Stomach (tissue), 9 donors: Measurements from ENCODE around the gene HOMER3. TPM values are rescaled to one million over a fixed set of nuclear protein-coding genes. Genes with fewer than 3 reads are reported as not detected.

Experiments
- DNase-seq, 2 donors: peaks; one replicate each; pipeline versions ENCODE4 v3.0.0 to v3.0.0-alpha.2; 2013 to 2019
- H3K27ac ChIP-seq, 5 donors: fragments of 200-600 bp in 4 of 5; sonication (generic) in 4 of 5; one replicate each; pipeline ENCODE4 v1.5.1; 2013 to 2019; ENCODE audit warnings: mild to moderate bottlenecking in 1 of 5, moderate library complexity in 1 of 5
- H3K27me3 ChIP-seq, 3 donors: fragments of 200-600 bp; sonication (generic); one replicate each; pipeline ENCODE4 v1.5.1; 2017 to 2019; ENCODE audit warnings: mixed run types in 1 of 3
- H3K36me3 ChIP-seq, 4 donors: fragments of 200-600 bp; sonication (generic); 1 replicate in 3 of 4; 2 replicates in 1 of 4; pipeline ENCODE4 v1.5.1; 2016 to 2019
- H3K4me1 ChIP-seq, 4 donors: fragments of 200-600 bp; sonication (generic); one replicate each; pipeline ENCODE4 v1.5.1; 2016 to 2019
- H3K4me3 ChIP-seq, 4 donors: fragments of 200-600 bp; sonication (generic) in 3 of 4; one replicate each; pipeline ENCODE4 v1.5.1; 2016 to 2019; ENCODE audit warnings: mild to moderate bottlenecking in 1 of 4
- H3K9me3 ChIP-seq, 4 donors: fragments of 200-600 bp; sonication (generic); one replicate each; pipeline ENCODE4 v1.5.1; 2016 to 2019
- EP300 ChIP-seq: sonication (generic); formaldehyde crosslinking; IDR thresholded peaks from one replicate; pipeline ENCODE4 v1.6.1; 2017; ENCODE audit warnings: antibody characterized with exemption
- POLR2A ChIP-seq, 4 donors: fragments of 450-650 bp; IDR thresholded peaks; one replicate each; pipeline ENCODE4 v1.6.1; 2016; ENCODE audit warnings: antibody characterized with exemption in 4 of 4, control low read depth in 2 of 4, mild to moderate bottlenecking in 1 of 4, moderate library complexity in 1 of 4
- POLR2AphosphoS5 ChIP-seq, 3 donors: sonication (generic); formaldehyde crosslinking; IDR thresholded peaks; one replicate each; pipeline ENCODE4 v1.6.1; 2016; ENCODE audit warnings: antibody characterized with exemption in 3 of 3
- WGBS, 5 donors: extraction: QIAGEN DNeasy Blood & Tissue Kit in 3 of 5; methylation state at CpG; one replicate each; pipeline versions ENCODE4 v1.1.5 to v1.1.7; 2013 to 2018; 5-methylcytosine and 5-hydroxymethylcytosine counted together
- intact Hi-C: fragments of 100-400 bp; cut with DNase I; formaldehyde crosslinking; loops from one replicate; pipeline ENCODE4 v1.15.1; 2023; ENCODE audit warnings: low total_unique reads
- polyA plus RNA-seq, 3 donors: library from polyadenylated mRNA; stranded (reverse); fragments of 200-250 nt; gene quantifications; one replicate each; pipeline ENCODE4 v1.2.3, GENCODE V29; 2013
- total RNA-seq, 5 donors: library from RNA; depleted of rRNA; stranded (reverse); fragments of >200 nt; gene quantifications; one replicate each; pipeline versions ENCODE4 v1.1.0 to v1.2.3, GENCODE V29; 2014 to 2016
- TF ChIP-seq, protein P1 (sequence below), 7 experiments: fragments of 450-650 bp in 4 of 7; fragments of 200-600 bp in 3 of 7; sonication (generic) in 3 of 7; IDR thresholded peaks; one replicate each; pipeline ENCODE4 v1.5.1; 2016 to 2019; ENCODE audit warnings: antibody characterized with exemption in 7 of 7, control low read depth in 2 of 7, mild to moderate bottlenecking in 1 of 7
- donor health status: healthy with polysubstance abuse.
- donor health status: Bipolar disorder and iron deficiency.
- donor health status: healthy.

HOMER3 gene
- total and polyA plus RNA-seq, 8 donors: 5.1 to 74.7 (median 16.8) TPM

DNA sequence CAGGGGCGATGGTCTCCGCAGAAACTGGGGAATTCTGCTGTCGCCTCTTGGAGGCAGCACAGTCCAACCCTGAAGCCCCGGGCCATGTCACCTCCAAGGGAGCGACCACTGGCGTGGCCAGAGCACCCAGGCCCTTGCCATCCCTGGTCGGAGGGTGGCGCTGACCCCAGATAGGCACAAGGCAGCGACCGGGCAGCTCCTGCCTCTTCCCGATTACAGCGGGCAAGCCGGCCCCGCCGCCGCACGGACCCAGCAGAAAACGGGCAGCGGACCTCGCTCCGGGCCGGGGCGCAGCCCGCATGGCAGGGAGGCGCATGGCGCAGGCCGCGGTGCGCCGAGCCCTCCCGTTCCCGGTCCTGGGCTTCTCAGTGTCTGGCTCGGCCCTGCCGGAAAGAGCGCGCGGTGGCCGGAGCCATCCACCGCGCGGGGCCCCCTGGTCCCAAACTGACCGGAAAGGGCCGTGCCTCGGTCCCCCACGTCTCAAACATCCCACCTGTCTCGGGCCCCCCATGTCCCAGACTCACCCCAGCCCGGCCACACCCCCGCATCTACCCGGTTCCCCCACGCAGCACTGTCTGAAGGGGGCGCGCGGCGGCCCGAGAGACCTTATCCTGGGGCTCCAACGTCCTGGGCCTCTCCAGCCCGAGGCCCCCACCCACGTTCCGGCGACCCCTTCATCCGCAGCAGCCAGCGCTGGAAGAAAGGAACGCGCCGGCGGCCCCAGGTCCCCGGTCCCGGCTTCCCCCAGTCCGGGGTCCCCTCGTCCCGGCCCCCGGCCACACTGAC, 45.8 kb downstream of the HOMER3 start:
- peaks cover 13 to 48% (median 27%) of the 10 kb centered on the region in 4 donors for H3K4me1 ChIP-seq
- DNase-seq: peak in 1 of 2 donors; percentile 76
- peaks cover 7 to 21% (median 16%) of the 10 kb centered on the region in 4 donors for H3K36me3 ChIP-seq
- peak overlapping the region; percentile 36 to 50 (median 43) for H3K4me3 ChIP-seq
- 1 to 2% (median 1%) methylated on average over 30 to 72 of the region's 72 CpGs; no CpG with 5 or more reads in 1 of the 5 donors for WGBS, 5 donors
- no peaks in the 10 kb centered on the region for H3K9me3 ChIP-seq
- intact Hi-C loops: no loop called here
- H3K27me3 ChIP-seq: peaks cover 5 to 50% (median 34%) of the 10 kb centered on the region in 3 donors
- TF ChIP-seq, protein P1, sequence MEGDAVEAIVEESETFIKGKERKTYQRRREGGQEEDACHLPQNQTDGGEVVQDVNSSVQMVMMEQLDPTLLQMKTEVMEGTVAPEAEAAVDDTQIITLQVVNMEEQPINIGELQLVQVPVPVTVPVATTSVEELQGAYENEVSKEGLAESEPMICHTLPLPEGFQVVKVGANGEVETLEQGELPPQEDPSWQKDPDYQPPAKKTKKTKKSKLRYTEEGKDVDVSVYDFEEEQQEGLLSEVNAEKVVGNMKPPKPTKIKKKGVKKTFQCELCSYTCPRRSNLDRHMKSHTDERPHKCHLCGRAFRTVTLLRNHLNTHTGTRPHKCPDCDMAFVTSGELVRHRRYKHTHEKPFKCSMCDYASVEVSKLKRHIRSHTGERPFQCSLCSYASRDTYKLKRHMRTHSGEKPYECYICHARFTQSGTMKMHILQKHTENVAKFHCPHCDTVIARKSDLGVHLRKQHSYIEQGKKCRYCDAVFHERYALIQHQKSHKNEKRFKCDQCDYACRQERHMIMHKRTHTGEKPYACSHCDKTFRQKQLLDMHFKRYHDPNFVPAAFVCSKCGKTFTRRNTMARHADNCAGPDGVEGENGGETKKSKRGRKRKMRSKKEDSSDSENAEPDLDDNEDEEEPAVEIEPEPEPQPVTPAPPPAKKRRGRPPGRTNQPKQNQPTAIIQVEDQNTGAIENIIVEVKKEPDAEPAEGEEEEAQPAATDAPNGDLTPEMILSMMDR (IDR thresholded peaks at IDR 0.05): peak in 1 of 7 experiments; percentile 5
- no peak for TF ChIP-seq POLR2A (IDR thresholded peaks at IDR 0.05)
- peak overlapping the region in 2 of 5 donors; percentile 7 to 38 for H3K27ac ChIP-seq

DNA sequence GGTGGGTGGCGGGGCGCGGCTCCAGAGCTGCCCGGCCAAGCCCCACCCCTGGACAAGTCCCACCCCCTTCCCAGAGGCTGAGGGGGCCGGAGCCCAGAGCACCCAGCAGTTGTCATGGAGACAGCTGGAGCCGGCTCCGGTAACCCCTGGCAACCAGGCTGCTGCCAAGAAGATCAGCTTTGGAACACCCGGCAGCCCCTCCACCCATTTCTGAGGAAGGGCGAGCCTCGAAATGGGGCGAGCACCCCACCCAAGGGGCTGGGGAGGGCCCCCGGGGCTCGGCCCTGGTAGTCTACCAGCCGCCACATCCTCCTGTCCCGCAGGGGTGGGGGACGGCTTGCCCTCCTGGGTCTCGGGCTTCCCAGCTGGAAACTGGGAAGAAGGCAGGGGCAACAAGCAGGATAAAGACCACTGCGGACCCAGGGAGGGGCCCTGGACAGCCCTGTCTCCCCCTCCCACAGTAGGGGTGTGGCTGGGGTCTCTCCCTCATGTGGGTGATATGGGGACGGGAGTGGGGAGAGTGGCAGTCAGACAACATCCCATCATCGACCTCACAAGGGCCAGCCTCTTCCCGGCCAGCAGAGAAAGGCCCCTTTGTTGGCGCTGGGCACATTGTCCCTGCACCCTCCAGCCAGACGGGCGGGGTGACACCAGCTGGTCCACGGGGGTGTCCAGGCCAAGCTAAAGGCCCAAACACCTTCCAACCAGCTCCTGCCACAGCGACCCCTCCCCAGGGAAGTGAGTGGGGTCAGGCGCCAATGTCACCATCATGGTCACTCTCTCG, 46.6 kb downstream of the HOMER3 start:
- DNase-seq: peak in 1 of 2 donors; percentile 91
- TF ChIP-seq POLR2AphosphoS5 (IDR thresholded peaks at IDR 0.05) (no peak), EP300 (no peak)
- intact Hi-C loops: no loop called here
- H3K4me3 ChIP-seq: peak overlapping the region in 3 of 4 donors; percentile 41 to 50 (median 45)
- no peaks in the 10 kb centered on the region for H3K9me3 ChIP-seq
- peaks cover 0 to 13% (median 8%) of the 10 kb centered on the region in 4 donors for H3K36me3 ChIP-seq
- peaks cover 13 to 48% (median 27%) of the 10 kb centered on the region in 4 donors for H3K4me1 ChIP-seq
- H3K27ac ChIP-seq: peak overlapping the region in 2 of 5 donors; percentile 51
- peaks cover 5 to 50% (median 34%) of the 10 kb centered on the region in 3 donors for H3K27me3 ChIP-seq
- 4 to 11% (median 7%) methylated on average over 15 to 28 of the region's 28 CpGs; no CpG with 5 or more reads in 1 of the 5 donors for WGBS, 5 donors

DNA sequence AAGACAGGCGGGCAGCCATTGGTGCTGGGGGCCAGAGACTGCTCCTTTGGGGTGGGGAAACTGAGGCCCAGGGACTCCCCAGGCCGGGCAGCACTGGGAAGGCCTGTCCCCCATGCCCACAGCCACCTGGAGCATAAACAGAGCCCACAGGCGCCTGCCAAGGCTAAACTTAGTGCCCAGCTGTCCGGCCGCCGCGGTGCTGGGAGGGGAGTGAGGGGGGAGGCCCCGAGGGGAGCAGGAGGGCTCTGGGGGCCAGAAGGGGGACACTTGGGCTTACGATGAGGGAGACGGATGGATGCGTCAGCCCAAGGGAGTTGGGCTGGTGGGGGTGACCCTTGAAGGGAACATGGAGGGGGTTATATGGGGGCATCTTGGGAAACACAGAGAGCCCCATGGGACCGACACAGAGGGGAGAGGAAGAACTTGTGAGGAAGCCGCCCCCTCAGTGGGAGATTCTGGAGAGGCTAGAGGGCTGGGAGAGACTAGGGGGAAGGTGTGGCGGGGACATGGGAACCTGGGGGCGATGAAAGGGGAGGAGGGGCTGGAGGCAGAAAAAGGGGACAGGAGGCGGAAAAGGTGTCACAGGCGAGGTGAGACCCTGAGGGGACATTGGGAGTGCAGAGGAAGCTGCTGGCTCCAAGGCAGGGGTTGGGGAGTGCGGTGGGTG, 47.3 kb downstream of the HOMER3 start:
- Histone ChIP-seq H3K27me3 (peaks cover 5 to 50% (median 34%) of the 10 kb centered on the region in 3 donors), H3K4me1 (peaks cover 13 to 43% (median 27%) of the 10 kb centered on the region in 4 donors), H3K27ac (no peak overlapping the region), H3K4me3 (no peak overlapping the region), H3K9me3 (no peaks in the 10 kb centered on the region), H3K36me3 (peaks cover 0 to 6% (median under 1%) of the 10 kb centered on the region in 4 donors)
- 44 to 60% (median 47%) methylated on average over 17 to 18 of the region's 18 CpGs for WGBS, 5 donors
- no peak for DNase-seq
- TF ChIP-seq EP300: no peak
- TF ChIP-seq, protein P1 (IDR thresholded peaks at IDR 0.05): no peak
- no peak for TF ChIP-seq POLR2A (IDR thresholded peaks at IDR 0.05)
- TF ChIP-seq POLR2AphosphoS5 (IDR thresholded peaks at IDR 0.05): no peak
- intact Hi-C loops: no loop called here

DNA sequence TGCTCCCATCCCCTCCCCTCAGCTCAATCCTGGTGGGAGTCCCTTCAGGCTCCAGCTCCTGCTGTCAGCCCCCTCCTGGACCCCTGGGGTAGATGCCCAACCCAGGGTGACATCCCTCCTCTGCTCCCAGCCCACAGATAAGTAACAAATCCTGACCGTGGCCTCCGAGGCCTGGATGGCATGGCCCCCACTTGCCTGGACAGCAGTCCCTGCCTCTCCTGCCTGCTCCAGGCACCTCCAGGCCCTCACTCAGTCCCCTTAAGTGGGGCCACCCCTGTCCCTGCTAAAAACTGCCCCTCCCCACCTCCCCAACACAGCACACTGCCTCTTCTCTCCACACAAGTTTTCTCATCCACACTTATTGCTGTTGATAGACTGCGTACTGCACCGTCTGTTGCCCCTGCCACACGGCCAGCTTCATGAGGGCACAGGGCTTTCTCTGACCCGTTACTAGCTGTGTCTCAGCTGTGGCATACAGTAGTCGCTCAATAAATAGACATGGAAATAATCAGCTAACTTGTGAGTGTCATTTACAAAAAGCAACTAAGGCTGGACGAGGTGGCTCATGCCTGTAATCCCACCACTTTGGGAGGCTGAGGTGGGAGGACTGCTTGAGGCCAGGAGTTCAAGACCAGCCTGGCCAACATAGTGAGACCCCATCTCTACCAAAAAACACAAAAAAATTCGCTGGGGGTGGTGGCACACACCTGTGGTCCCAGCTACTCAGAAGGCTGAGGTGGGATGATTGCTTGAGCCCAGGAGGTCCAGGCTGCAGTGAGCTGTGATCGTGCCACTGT, 50.9 kb downstream of the HOMER3 start:
- WGBS, 5 donors: 72 to 81% (median 76%) methylated on average over 10 of the region's 10 CpGs
- Histone ChIP-seq H3K27me3 (peaks cover 5 to 28% (median 19%) of the 10 kb centered on the region in 3 donors), H3K4me1 (peaks cover 4 to 18% (median 15%) of the 10 kb centered on the region in 4 donors), H3K36me3 (no peaks in the 10 kb centered on the region), H3K9me3 (no peaks in the 10 kb centered on the region), H3K4me3 (no peak overlapping the region), H3K27ac (no peak overlapping the region)
- no peak for TF ChIP-seq EP300
- TF ChIP-seq POLR2AphosphoS5 (IDR thresholded peaks at IDR 0.05): no peak
- TF ChIP-seq, protein P1 (IDR thresholded peaks at IDR 0.05): no peak
- no peak for TF ChIP-seq POLR2A (IDR thresholded peaks at IDR 0.05)
- DNase-seq: no peak
- intact Hi-C loops: no loop called here
